ENCODE results near the gene SVEP1. TPM values are rescaled to one million over a fixed set of nuclear protein-coding genes. Genes with fewer than 3 reads are reported as not detected.

SVEP1 gene
- polyA plus RNA-seq, 1 of the 3 experiments (the other 2 are of a cell fraction): 0.10 TPM

DNA sequence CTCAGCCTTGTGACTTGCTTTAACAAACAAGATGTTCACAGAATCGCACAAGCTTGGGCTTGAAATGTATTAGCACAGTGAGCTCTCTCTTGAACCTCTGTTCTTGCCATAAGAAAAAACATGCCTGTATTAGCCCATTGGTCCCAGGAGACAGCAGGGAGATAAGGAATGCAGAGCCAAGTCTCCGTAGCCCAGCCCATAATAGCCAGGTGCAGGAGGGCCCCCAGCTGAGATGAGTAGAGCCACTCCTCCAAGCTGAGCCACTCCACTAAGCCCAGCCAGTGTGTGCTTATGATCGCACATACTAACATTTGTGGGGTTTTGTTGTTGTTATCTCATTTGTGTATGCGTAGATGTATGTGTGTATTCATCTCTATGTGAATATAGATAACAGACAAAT is 21.6 kb upstream of the SVEP1 start:
- no peak overlapping the region for H3K4me2 ChIP-seq
- no peaks in the 10 kb centered on the region for H3K79me2 ChIP-seq (ENCODE audit: insufficient read depth)
- no peak overlapping the region for H3K4me3 ChIP-seq (ENCODE audit: low read depth in 2 of 2, low read length in 1 of 2)
- TF ChIP-seq, protein P1, sequence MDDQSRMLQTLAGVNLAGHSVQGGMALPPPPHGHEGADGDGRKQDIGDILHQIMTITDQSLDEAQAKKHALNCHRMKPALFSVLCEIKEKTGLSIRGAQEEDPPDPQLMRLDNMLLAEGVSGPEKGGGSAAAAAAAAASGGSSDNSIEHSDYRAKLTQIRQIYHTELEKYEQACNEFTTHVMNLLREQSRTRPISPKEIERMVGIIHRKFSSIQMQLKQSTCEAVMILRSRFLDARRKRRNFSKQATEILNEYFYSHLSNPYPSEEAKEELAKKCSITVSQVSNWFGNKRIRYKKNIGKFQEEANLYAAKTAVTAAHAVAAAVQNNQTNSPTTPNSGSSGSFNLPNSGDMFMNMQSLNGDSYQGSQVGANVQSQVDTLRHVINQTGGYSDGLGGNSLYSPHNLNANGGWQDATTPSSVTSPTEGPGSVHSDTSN (IDR thresholded peaks at IDR 0.05): no peak
- no peak for TF ChIP-seq POLR2AphosphoS5 (IDR thresholded peaks at IDR 0.05; ENCODE audit: low read depth, low read length)
- TF ChIP-seq FOXJ3 (CRISPR knock-in tag; IDR thresholded peaks at IDR 0.05): no peak
- TF ChIP-seq, protein P2, sequence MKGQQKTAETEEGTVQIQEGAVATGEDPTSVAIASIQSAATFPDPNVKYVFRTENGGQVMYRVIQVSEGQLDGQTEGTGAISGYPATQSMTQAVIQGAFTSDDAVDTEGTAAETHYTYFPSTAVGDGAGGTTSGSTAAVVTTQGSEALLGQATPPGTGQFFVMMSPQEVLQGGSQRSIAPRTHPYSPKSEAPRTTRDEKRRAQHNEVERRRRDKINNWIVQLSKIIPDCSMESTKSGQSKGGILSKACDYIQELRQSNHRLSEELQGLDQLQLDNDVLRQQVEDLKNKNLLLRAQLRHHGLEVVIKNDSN (IDR thresholded peaks at IDR 0.05; ENCODE audit: borderline replicate concordance, low read depth): no peak
- TF ChIP-seq NRF1 (IDR thresholded peaks at IDR 0.05; ENCODE audit: low read depth, low read length): no peak
- no peak for TF ChIP-seq RCOR1 (IDR thresholded peaks at IDR 0.05; ENCODE audit: low read length)
- TF ChIP-seq MXI1 (IDR thresholded peaks at IDR 0.05; ENCODE audit: low read depth, low read length): no peak
- TF ChIP-seq, protein P3, sequence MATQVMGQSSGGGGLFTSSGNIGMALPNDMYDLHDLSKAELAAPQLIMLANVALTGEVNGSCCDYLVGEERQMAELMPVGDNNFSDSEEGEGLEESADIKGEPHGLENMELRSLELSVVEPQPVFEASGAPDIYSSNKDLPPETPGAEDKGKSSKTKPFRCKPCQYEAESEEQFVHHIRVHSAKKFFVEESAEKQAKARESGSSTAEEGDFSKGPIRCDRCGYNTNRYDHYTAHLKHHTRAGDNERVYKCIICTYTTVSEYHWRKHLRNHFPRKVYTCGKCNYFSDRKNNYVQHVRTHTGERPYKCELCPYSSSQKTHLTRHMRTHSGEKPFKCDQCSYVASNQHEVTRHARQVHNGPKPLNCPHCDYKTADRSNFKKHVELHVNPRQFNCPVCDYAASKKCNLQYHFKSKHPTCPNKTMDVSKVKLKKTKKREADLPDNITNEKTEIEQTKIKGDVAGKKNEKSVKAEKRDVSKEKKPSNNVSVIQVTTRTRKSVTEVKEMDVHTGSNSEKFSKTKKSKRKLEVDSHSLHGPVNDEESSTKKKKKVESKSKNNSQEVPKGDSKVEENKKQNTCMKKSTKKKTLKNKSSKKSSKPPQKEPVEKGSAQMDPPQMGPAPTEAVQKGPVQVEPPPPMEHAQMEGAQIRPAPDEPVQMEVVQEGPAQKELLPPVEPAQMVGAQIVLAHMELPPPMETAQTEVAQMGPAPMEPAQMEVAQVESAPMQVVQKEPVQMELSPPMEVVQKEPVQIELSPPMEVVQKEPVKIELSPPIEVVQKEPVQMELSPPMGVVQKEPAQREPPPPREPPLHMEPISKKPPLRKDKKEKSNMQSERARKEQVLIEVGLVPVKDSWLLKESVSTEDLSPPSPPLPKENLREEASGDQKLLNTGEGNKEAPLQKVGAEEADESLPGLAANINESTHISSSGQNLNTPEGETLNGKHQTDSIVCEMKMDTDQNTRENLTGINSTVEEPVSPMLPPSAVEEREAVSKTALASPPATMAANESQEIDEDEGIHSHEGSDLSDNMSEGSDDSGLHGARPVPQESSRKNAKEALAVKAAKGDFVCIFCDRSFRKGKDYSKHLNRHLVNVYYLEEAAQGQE (IDR thresholded peaks at IDR 0.05; ENCODE audit: low read depth, low read length): no peak
- TF ChIP-seq TEAD4 (IDR thresholded peaks at IDR 0.05; ENCODE audit: borderline replicate concordance, insufficient read depth): no peak
- no peak for TF ChIP-seq EZH2phosphoT487 (IDR thresholded peaks at IDR 0.05; ENCODE audit: borderline replicate concordance, low read depth)
- no peak for TF ChIP-seq EP300 (IDR thresholded peaks at IDR 0.05; ENCODE audit: borderline replicate concordance in 1 of 2, low read depth in 1 of 2, low read length in 1 of 2)
- TF ChIP-seq NFIC (IDR thresholded peaks at IDR 0.05; ENCODE audit: borderline replicate concordance): no peak
- no peak for TF ChIP-seq MEF2A (IDR thresholded peaks at IDR 0.05; ENCODE audit: borderline replicate concordance, low read depth)
- TF ChIP-seq, protein P4, sequence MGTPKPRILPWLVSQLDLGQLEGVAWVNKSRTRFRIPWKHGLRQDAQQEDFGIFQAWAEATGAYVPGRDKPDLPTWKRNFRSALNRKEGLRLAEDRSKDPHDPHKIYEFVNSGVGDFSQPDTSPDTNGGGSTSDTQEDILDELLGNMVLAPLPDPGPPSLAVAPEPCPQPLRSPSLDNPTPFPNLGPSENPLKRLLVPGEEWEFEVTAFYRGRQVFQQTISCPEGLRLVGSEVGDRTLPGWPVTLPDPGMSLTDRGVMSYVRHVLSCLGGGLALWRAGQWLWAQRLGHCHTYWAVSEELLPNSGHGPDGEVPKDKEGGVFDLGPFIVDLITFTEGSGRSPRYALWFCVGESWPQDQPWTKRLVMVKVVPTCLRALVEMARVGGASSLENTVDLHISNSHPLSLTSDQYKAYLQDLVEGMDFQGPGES (IDR thresholded peaks at IDR 0.05; ENCODE audit: low read depth, low read length): no peak
- TF ChIP-seq SMC3 (IDR thresholded peaks at IDR 0.05; ENCODE audit: low read depth, low read length): no peak
- TF ChIP-seq RAD21 (IDR thresholded peaks at IDR 0.05; ENCODE audit: low read length): no peak
- TF ChIP-seq JUND (IDR thresholded peaks at IDR 0.05): no peak
- no peak for TF ChIP-seq CHD2 (IDR thresholded peaks at IDR 0.05; ENCODE audit: low read length, partially characterized antibody)
- ChIA-PET CTCF (interaction anchor here (1.5 kb wide), 1 partner anchor 22 kb away, joined by 4 read pairs; no protein-coding TSS in a partner anchor), POLR2A (no interaction called here)
- no peaks in the 10 kb centered on the region for H3K9me2 ChIP-seq
- no peaks in the 10 kb centered on the region for H4K20me1 ChIP-seq (ENCODE audit: insufficient read depth)
- H2AFZ ChIP-seq (ENCODE audit: low read depth): no peak overlapping the region
- no peaks in the 10 kb centered on the region for H3F3A ChIP-seq (replicated peaks; ENCODE audit: insufficient read depth)
- no peak for DNase-seq
- no peaks in the 10 kb centered on the region for H3K27me3 ChIP-seq (ENCODE audit: insufficient read depth)
- WGBS (ENCODE audit: low lambda C conversion rate): 73% methylated on average over 3 of the region's 4 CpGs
- H3K9ac ChIP-seq: no peak overlapping the region
- no peak overlapping the region for H3K27ac ChIP-seq (ENCODE audit: low read depth in 2 of 2, low read length in 1 of 2)
- H3K4me1 ChIP-seq (ENCODE audit: control insufficient read depth in 1 of 2, insufficient read depth in 2 of 2, low read depth in 1 of 2, low read length in 1 of 2): no peaks in the 10 kb centered on the region
- no peaks in the 10 kb centered on the region for H3K9me3 ChIP-seq
- H3K36me3 ChIP-seq (replicated peaks in 1 of 2; ENCODE audit: control insufficient read depth in 1 of 2, insufficient read depth in 2 of 2, low read length in 1 of 2): no peaks in the 10 kb centered on the region

All from SK-N-SH (cell line).